HepG2 (cell line): ENCODE results near the gene MAP2K6. TPM values are rescaled to one million over a fixed set of nuclear protein-coding genes. Genes with fewer than 3 reads are reported as not detected.
A peak's percentile ranks its signal among the peaks of the same experiment; 100 is the strongest.

Experiments
- CBFB ChIP-seq: sonication (generic); formaldehyde crosslinking; IDR thresholded peaks from 2 replicates; pipeline ENCODE4 v1.4.0; 2020; ENCODE audit warnings: missing genetic modification reagents
- CENPX ChIP-seq: sonication (generic); formaldehyde crosslinking; IDR thresholded peaks from 2 replicates; pipeline ENCODE4 v1.9.0; 2021; ENCODE audit warnings: mild to moderate bottlenecking, missing genetic modification reagents, moderate library complexity
- GMEB2 ChIP-seq: IDR thresholded peaks from 2 replicates; pipeline ENCODE4 v1.6.1; 2016; ENCODE audit warnings: missing biosample characterization, missing genetic modification reagents, low read depth
- MAFF ChIP-seq: IDR thresholded peaks from 2 replicates; pipeline ENCODE4 v1.6.1; 2011; ENCODE audit warnings: low read depth, low read length, improper control_type of control experiment
- MTF1 ChIP-seq: sonication (generic); formaldehyde crosslinking; IDR thresholded peaks from 2 replicates; pipeline ENCODE4 v1.5.0; 2020; ENCODE audit warnings: missing genetic modification reagents
- NCOA5 ChIP-seq: sonication (generic); formaldehyde crosslinking; IDR thresholded peaks from 2 replicates; pipeline ENCODE4 v1.4.0; 2020; ENCODE audit warnings: missing genetic modification reagents
- PAWR ChIP-seq: sonication (generic); formaldehyde crosslinking; IDR thresholded peaks from 2 replicates; pipeline ENCODE4 v1.4.0; 2020; ENCODE audit warnings: missing genetic modification reagents, mild to moderate bottlenecking, borderline replicate concordance
- RARA ChIP-seq: IDR thresholded peaks from 2 replicates; pipeline ENCODE4 v1.6.1; 2016; ENCODE audit warnings: missing genetic modification reagents, missing compliant biosample characterization
- RXRB ChIP-seq: IDR thresholded peaks from 2 replicates; pipeline ENCODE4 v1.6.1; 2016; ENCODE audit warnings: borderline replicate concordance, missing genetic modification reagents, missing compliant biosample characterization
- SALL2 ChIP-seq: sonication (generic); formaldehyde crosslinking; IDR thresholded peaks from 2 replicates; pipeline ENCODE4 v1.8.1; 2023; ENCODE audit warnings: mild to moderate bottlenecking, missing genetic modification reagents, inconsistent platforms
- SAP130 ChIP-seq: IDR thresholded peaks from 2 replicates; pipeline ENCODE4 v1.6.1; 2016; ENCODE audit warnings: low read depth
- SIN3B ChIP-seq: fragments of 150-350 bp; IDR thresholded peaks from 2 replicates; pipeline ENCODE4 v1.6.1; 2014; ENCODE audit warnings: low read length
- SP1 ChIP-seq, 2 experiments: fragments of 450-650 bp in 1 of 2; sonication (generic) in 1 of 2; formaldehyde crosslinking in 1 of 2; IDR thresholded peaks; 2 replicates each; pipeline versions ENCODE4 v1.4.0 to v1.6.1; 2016 to 2020; ENCODE audit warnings: missing genetic modification reagents in 1 of 2
- SRY ChIP-seq: sonication (generic); formaldehyde crosslinking; IDR thresholded peaks from 2 replicates; pipeline ENCODE4 v1.8.0; 2022; ENCODE audit warnings: mild to moderate bottlenecking, missing genetic modification reagents
- TARDBP ChIP-seq: sonication (generic); formaldehyde crosslinking; IDR thresholded peaks from 2 replicates; pipeline ENCODE4 v1.8.0; 2022; ENCODE audit warnings: mild to moderate bottlenecking, missing genetic modification reagents
- ZNF282 ChIP-seq: fragments of 450-650 bp; IDR thresholded peaks from 2 replicates; pipeline ENCODE4 v1.6.1; 2018; ENCODE audit not compliant: partially characterized antibody
- ZNF784 ChIP-seq: sonication (generic); formaldehyde crosslinking; IDR thresholded peaks from 2 replicates; pipeline ENCODE4 v1.5.1; 2020; ENCODE audit warnings: missing genetic modification reagents, mild to moderate bottlenecking, borderline replicate concordance
- polyA plus RNA-seq, 8 experiments: library from polyadenylated mRNA; depleted of rRNA in 3 of 8; stranded (reverse) in 7 of 8; unstranded in 1 of 8; fragments of >200 nt; fragmentation: Illumina TruSeq in 4 of 8; extraction: Trizol in 4 of 8; gene quantifications; 2 replicates each; pipeline versions ENCODE4 v1.2.1 to v1.2.3, GENCODE V29; 2011 to 2016; ENCODE audit warnings: low read depth in 4 of 8, missing spikeins in 1 of 8, mixed read lengths in 1 of 8; ENCODE audit not compliant: insufficient read depth in 1 of 8
- total RNA-seq, 5 experiments: library from RNA; depleted of rRNA; stranded (reverse); fragments of >200 nt; fragmentation: Illumina TruSeq; extraction: Trizol; gene quantifications; 2 replicates each; pipeline ENCODE4 v1.2.3, GENCODE V29; 2016; ENCODE audit warnings: low read depth in 1 of 5

The MAP2K6 gene
- total and polyA plus RNA-seq, 2 of the 13 experiments (the other 11 are each of a cell fraction or from before 2014, with no cell fraction given) = 5.1 to 33.6 TPM

GRCh38 chr17:69523244-69523861 is 108.9 kb downstream of the MAP2K6 start (continued):
- TF ChIP-seq PAWR (CRISPR knock-in tag) (no peak), TARDBP (CRISPR knock-in tag) (no peak), RARA (CRISPR knock-in tag) (no peak), SALL2 (no peak), GMEB2 (CRISPR knock-in tag) (no peak), NCOA5 (no peak), CBFB (CRISPR knock-in tag) (no peak), CENPX (CRISPR knock-in tag) (no peak), MAFF (no peak), ZNF282 (no peak), RXRB (CRISPR knock-in tag) (0 out of 2 replicates have a peak, but pooled peaks have one; percentile 19), MTF1 (CRISPR knock-in tag) (no peak), ZNF784 (CRISPR knock-in tag) (no peak), SP1 (IDR thresholded peaks at IDR 0.05) (no peak), SP1 (CRISPR knock-in tag; IDR thresholded peaks at IDR 0.05) (no peak), SIN3B (no peak), SRY (no peak), SAP130 (CRISPR knock-in tag) (no peak)
